ENCODE measurements around the gene KCNQ5.

Gene KCNQ5

DNA sequence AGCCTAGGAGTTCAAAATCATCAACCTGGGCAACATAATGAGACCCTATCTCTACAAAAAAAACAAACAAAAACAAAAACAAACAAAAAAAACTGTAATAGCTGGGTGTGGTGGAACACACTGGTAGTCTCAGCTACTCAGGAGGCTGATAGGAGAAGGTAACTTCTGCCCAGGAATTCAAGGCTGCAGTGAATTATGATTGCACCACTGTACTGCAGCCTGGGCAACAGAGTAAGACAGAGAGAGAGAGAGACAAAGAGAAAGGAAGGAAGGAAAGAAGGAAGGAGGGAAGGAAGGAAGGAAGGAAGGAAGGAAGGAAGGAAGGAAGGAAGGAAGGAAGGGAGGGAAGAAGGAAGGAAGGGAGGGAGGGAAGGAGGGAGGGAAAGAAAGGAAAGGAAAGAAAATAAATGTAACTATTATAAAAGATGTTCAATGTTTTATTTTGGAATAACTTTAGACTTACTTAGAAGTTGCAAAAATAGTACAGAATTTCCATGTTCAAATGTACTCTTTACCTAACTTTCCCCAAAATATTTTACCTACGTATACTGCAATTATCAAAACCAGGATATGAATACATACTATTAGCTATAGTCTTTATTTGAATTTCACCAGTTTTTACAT is 428.2 kb downstream of the KCNQ5 start:
- DNase-seq (ENCODE audit: low read depth, low spot score) = no peak

DNA sequence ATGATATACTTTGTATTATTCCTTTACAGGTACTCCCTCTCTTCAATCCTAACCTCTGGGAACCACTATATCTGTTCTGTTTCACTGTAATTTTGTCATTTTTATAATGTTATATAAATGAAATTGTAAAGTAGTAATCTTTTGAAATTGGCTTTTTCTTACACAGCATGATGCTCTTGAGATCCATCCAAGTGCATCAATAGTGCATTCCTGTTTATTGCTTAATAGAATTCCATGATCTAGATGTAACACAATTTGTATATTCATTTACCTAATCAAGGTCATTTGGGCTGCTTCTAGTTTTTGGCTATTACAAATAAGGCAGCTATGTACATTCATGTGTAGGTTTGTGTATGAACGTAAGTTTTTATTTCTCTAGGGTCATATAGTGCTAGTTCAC is 428.8 kb downstream of the KCNQ5 start:
- no peak for DNase-seq (ENCODE audit: low read depth, low spot score)

DNA sequence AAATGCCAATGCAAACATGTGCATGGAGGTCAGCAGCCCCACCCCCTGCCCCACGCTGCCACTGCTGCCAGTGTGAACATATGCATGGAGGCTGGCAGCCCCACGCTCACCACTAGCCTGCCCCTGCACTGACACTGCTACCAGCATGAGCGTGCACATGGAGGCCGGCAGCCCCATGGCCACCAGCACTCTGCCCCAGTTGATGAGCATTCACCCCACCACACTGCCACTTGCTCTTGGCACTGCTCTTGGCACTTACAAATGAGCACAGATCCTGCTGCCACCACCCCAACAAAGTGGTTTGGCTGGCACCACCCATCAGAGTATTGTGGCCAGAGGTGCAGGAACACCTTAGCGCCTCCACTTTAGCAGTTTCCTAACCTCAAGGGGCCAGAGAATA is 429.3 kb downstream of the KCNQ5 start:
- no peak for DNase-seq (ENCODE audit: low read depth, low spot score)

DNA sequence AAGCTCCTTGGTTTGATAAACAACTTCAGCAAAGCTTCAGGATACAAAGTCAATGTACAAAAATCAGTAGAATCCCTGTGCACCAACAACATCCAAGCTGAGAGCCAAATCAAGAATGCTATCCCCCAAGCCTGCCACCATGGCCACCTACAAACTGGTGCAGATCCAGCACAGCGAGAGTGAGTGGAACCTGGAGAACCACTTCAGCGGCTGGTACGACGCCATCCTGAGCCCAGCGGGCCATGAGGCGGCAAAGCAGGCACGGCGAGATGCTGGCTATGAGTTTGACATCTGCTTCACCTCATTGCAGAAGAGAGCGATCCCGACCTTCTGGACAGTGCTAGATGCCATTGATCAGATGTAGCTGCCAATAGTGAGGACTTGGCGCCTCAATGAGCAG is 433.1 kb downstream of the KCNQ5 start:
- DNase-seq (ENCODE audit: low read depth, low spot score) = no peak

DNA sequence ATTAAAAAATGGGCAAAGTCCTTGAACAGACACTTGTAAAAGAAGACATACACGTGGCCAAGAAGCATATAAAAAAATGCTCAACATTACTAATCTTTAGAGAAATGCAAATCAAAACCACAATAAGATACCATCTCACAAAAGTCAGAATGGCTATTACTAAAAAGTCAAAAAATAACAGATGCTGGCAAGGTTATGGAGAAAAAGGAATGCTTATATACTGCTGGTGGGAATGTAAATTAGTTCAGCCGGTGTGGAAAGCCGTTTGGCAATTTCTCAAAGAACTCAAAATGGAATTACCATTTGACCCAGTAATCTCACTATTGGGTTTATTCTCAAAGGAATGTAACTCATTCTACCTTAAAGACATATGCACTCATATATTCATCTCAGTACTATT is 436.9 kb downstream of the KCNQ5 start:
- DNase-seq (ENCODE audit: low read depth, low spot score) = no peak

DNA sequence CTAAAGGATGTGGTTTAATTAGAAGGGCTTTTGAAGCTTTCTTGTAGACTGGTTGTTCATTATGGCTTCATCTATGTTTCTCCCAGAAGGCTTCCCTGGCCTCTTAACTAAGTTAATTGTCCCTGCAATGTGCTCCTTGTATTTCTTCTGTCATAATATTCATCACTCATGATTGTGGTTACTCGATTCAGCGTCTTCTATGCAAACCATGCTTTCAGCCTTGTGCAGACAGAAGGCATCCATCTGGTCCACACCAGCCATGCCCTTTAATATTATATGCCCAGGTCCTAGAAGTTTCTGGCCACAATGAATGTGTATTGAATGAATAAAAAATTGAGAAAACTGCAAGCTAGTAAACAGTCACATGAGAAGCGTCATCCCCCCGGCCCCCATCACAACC is 440.3 kb downstream of the KCNQ5 start:
- DNase-seq (ENCODE audit: low read depth, low spot score) = no peak

DNA sequence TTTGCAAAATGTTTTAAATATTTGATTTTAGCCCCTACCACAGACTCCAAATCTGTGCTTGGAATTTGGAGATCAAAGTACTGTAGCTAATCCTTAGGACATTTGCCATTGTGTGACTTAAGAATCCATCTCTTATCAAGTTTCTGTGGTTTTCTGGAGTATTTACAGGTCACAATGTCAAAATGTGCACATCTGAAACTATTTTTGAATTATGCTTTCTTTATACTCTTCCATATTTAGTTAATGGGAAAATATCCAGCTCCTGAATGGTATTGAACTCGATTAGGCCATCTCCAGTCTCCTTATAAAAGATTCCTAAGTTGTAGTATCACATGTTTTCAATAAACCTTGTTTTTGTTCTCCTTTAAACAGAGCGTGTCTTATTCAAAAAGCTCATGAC is 441.0 kb downstream of the KCNQ5 start:
- no peak for DNase-seq (ENCODE audit: low read depth, low spot score)

DNA sequence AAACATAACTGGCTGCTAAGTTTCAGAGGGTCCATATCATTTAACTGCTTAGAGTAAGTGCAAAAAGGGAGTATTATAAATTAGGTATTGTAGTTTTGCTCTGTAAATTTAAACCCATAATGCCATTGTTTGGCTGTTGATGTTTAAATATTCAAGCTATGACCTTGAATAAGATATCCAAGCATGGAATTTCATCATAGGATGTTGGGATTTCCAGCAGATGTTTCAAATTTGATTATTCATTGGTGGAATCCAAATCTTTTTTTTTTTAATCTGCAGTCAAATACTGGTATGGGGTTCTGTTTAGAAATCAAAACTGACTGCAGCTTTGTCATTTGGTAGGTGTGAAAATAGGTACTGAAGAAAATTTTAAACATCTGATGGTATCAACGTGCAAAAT is 442.4 kb downstream of the KCNQ5 start:
- no peak for DNase-seq (ENCODE audit: low read depth, low spot score)

DNA sequence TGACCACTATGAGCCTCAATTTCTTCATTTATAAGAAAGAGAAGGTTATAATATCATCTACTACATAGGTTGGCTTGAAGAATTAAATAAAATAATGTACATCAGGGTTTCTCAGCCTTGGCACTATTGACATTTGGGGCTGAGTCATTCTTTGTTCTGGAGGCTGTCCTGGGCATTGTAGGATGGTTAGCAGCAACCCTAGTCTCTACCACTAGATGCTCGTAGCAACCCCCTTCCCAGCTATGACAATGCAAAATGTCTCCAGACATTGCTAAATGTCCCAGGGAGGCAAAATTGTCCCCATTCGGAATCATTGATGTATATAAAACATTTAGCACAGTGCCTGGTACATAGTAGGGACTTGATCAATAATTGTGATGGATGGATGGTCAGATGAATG is 451.4 kb downstream of the KCNQ5 start:
- no peak for DNase-seq (ENCODE audit: low read depth, low spot score)

DNA sequence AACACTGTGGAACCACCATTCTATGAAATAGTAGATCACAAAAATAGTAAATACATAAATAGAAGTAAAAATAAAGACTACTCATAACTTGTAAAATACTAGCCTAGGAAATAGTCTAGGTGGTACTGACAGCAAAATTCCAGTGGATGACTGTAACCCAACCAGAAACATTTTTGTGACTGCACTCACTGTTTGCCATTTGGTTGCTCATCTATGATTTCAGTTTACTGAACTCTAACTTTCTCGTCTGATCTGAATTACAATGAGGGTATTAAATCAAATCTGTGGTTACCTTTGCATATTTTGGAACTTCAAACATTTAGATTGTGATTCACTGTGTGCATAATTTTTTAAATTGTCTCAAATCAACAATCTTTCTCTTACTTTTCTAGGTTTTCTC is 452.3 kb downstream of the KCNQ5 start:
- DNase-seq (ENCODE audit: low read depth, low spot score) = no peak

DNA sequence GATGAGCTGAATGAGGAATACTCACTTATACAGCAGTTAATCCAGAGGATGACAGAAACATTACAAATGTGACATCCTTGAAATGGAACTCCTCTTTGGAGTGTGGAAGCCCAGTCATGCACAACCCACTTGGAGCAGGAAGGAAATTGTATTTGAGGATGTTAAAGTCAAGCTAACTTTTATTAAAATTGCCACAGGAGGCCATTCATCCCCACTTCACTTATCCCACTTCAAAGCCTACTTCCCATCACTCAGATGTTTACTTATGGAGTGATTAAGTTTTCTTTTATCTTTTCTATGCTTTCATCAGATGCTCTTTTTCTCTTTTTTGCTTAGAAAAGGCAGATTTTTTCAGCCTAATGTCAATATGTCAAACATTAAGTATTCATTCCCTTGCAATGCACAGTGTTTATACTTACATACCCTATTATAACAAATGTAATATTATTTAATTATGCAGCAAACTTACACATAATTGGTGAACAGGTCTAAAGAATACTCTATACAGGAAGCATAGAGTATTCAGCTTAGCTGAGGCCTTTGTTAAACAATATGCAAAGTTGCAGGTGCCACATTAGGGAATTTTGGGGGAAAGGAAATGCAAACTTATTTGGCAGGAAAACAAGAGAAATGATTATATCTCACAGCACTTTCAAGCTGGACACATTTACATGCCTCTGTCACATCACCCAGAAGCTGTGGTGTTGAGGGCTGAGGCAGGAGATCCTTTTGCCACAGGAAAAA is 454.5 kb downstream of the KCNQ5 start:
- no peak for DNase-seq (ENCODE audit: low read depth, low spot score)

DNA sequence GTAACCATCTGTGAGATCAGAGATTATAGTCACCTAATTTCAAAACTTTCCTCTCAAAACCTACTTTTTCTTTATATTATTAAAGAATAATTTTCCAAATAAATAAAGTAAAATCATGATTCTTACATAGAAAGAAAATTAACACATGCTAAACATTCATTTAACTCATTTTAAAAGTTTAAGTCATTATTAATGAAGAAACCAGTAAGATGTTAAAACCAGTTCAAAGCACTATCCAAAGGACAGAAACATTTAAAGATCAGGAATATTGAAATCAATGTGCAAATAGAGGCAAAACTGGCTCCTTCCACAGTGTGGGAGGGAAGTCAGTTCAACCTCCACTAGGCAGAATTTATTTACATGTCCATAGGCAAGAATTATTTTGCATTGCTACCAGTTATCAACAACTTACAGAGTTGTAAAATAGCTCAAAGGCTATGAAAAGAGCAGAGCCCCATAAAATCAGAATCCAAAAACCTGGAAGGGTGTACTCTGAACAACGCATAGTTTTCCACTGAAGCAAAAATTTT is 456.5 kb downstream of the KCNQ5 start:
- DNase-seq (ENCODE audit: low read depth, low spot score) = no peak

DNA sequence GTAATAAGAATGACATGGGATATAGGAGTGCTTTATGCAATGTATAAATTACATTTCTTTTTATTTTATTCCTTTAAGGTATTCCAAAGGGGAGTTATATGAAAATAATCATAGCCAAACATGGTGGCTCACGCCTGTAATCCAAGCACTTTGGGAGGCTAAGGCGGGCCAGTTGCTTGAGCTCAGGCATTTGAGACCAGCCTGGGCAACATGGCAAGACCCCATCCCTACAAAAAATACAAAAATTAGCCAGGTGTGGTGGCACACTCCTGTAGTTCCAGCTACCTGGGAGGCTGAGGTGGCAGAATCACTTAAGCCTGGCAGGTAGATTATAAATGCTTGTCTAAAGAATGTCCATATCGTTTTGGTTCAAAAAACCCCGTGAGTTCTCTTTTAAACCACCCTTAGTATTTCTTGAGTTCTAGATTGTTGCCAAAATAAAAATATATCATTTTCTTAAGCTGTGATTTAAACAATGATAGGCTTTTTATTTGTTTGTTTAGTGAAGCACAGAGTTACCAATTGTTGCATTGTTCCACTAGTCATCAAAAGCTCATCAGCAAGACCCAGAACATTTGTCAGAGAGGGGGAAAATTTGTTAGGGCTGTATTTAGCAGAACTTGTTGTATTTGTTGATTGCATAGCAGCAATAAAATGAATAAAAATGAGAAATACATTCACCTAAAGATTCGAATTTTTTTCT is 457.2 kb downstream of the KCNQ5 start:
- no peak for DNase-seq (ENCODE audit: low read depth, low spot score)

DNA sequence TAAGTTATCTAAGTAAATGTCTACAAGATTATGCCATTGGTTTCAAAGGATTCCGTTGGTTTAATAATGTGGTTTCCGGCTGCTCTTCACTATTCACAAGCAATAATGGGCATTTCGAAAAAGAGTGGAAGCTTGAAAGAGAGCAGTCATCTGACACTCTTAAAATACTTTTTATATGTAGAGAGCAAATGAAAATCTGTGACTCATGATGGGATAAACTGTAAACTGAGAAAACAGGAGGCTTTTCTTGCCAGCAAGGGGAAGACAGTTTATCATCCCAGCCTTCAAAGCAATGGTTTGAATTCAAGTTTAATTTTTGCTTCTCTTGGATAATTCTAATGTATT is 457.7 kb downstream of the KCNQ5 start:
- no peak for DNase-seq (ENCODE audit: low read depth, low spot score)

DNA sequence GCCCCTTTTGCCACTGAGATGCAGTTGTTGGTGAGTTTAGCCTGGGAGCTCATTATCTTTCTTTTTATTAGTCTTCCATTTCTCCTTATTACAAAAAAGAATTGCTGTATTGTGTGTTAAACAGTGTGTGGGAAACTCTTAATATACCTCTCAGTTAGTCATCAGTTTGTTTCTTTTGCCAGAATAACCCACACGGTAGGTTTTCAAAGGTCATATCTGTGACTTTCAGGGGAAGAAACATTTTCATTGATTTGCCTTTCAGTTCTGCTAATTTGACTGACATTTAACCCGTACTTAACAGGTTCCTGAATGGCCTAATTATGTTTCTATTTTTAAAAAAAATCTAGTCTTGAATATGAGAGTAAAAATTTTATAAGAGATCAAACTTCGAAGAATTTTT is 458.1 kb downstream of the KCNQ5 start:
- DNase-seq (ENCODE audit: low read depth, low spot score) = no peak

DNA sequence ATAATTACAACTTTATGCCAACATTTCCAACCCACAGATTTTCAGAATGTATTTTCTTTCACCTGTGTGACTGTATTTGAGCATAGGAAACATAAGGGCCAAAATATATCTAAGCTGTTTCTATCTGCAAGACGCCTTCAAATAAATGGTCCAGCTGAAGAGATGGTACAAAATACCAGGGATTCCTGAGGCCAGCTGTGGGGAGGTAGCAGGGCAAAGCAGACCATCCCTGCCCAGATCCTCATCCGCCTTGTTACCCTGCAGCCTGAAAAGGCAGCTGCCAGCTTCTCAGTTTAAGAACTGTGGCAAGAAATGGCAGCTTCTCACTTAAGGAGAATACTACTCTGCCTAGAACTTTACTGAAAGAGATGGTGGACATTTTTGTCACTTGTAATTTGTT is 460.1 kb downstream of the KCNQ5 start:
- DNase-seq (ENCODE audit: low read depth, low spot score) = no peak

DNA sequence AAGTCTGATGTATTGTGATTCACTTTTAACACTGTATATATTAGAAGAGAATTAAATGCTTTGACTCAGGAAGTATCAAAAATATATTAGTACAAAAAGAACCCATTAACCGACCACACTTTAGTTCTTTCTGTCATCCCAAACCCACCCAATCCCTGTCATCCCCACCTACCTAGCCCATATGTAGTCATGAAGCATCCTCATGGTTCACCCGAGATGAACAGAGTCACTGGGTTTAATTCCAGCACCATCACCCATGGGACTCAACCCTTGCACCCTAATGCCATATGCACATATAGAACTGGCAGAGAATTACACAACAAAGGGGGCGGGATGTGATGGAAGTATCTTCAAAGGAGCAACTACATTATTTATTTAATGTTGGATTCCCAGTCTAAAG is 462.0 kb downstream of the KCNQ5 start:
- DNase-seq (ENCODE audit: low read depth, low spot score) = no peak

DNA sequence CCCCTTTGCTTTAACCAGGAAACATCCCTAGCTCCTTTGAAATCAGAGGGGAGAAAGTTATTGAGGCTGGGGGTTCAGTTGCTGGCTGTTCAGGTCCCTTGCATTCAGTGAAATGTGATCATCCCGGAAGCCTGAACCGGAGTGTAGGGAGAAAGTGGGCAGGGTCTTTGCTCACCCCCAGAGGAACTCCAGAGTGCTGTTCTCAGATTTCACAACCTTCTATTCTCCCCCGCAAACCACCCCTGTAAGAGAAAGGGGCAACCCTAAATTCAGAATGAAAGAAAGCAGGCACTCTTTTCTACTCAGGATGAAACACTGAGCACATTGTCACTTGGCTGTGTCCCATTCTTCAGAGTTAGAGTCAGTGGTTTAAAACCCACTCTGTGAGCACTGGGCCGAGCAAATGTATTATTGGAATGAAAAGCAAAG is 463.6 kb downstream of the KCNQ5 start:
- DNase-seq (ENCODE audit: low read depth, low spot score) = no peak

DNA sequence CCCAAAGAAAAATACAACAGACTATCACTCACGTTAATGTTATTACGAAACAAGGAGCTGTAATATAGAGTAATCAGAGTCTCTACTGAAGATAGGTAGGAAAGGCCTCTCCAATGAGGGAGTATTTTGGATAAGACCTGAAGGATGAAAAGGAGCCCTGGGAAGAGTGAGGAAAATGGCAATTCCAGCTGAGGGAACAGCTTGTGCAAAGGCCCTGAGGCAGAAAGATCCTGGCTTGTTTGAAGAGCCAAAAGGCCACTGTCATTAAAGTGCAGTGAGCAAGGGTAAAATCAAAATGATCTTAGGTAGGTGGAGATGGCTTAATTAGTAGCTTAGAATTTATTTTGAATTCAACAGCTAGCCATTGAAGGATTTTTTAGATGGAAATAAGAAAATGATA is 464.9 kb downstream of the KCNQ5 start:
- no peak for DNase-seq (ENCODE audit: low read depth, low spot score)

DNA sequence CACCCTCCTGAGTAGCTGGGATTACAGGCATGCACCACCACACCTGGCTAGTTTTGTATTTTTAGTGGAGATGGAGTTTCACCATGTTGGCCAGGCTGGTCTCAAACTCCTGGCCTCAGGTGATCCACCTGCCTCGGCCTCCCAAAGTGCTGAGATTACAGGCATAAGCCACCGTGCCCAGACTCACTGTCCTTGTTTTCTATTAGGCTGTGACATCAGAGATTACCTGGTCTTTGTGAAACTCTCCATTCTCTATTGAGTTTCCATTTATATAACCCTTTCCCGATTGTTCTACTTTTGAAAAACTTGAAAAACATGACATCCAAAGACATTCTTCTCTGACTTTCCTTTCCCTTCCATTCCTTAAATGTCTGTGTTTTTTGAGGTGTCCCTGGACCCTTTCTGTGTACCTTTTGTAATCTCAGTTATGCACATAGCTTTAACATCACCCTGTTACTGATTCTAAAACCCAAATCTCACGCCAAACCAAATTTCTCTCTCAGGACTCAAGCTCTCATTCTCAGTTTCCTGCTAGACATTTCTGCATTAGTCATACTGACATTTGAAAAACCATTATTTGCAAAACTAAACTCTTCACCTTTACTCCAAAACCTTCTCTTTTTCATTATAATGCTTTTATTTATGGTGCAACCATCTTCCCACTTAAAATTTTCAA is 466.4 kb downstream of the KCNQ5 start:
- DNase-seq (ENCODE audit: low read depth, low spot score) = no peak

DNA sequence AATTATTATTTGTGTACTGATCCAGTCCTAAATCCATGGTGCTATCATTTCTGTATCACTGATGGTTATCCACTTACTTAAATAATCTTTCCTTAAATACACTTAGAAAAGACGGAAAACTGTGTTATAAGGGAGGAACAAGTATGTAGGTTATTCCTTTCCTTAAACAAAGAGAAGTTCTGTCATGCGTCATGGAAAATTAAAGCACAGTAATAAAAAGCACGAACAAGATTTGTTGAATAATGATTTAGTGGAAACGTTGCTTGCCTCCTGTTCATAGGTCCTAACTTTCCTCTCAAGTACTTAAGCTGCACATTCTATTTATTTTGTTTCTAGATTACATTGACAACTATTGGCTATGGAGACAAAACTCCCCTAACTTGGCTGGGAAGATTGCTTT is 483.1 kb downstream of the KCNQ5 start:
- DNase-seq (ENCODE audit: low read depth, low spot score) = no peak

DNA sequence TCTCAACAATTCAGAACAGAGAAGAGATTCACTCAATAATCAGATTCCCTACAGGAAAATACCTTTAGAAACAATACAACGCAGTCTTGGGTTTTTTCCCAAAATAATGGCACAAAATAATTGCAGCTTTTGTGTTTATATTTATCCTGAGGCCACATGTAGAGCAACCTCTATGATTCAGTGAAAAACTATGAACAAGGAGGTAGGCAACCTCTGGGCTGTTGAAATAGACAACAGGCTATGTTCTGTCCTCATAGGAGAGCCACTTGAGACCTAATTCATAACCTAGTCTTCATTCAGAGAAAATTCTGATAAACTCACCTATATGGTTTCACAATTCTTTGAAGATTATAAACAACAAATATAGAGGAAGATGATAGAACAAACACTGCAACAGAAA is 485.2 kb downstream of the KCNQ5 start:
- DNase-seq (ENCODE audit: low read depth, low spot score) = no peak

Data from brain pericyte (primary cell).